Kidney capillary endothelial cell (primary cell): Measurements from ENCODE around the gene CTNNA2.

Source experiments
- DNase-seq: peaks from one replicate; pipeline ENCODE4 v3.0.0-alpha.2; 2018; ENCODE audit warnings: low spot score

CTNNA2 gene

DNA sequence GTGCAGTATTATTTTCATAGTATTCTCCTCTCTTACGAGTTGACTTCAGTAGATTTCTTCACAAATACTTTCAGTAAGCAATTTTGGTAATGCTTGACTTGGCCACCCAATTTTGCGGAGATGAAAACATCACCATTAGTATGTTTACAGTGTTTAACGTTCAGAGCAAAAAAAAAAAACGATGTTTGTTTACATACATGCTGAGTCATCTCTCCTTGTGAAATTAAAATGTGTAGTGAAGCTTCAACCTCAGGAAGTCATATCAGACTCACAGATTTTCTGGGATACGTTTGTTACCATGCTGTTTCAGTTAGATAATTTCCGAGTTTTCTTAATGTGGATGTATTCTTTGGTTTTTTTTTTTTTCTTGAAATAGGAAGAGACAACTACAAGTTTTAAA lies 100.1 kb downstream of the CTNNA2 start:
- no peak for DNase-seq

GRCh38 chr2:79619442-79619841 lies 106.6 kb downstream of the CTNNA2 start:
- no peak for DNase-seq

- no peak for DNase-seq
Measured at GRCh38 chr2:79619976-79620375, 107.1 kb downstream of the CTNNA2 start.

- no peak for DNase-seq
Measured at GRCh38 chr2:79620679-79621078, 107.8 kb downstream of the CTNNA2 start.

DNA sequence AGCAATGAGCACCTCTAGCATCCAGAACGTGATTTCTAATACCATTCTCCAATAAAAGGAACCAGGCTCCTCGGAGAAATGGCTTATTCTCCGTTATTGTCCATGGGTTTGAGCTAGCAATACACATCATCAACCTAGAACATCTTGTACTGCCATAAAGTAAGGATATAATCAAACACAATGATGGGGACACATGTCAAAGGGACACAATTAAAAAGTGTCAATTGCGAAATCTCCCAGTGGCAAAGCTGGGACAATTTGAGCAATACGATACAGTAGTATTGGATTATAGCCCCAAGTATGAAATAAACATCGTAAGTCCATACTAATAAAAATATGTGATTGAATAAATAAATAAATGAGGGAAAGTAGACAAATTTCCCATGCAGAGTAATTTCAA lies 108.4 kb downstream of the CTNNA2 start:
- DNase-seq: no peak

DNA sequence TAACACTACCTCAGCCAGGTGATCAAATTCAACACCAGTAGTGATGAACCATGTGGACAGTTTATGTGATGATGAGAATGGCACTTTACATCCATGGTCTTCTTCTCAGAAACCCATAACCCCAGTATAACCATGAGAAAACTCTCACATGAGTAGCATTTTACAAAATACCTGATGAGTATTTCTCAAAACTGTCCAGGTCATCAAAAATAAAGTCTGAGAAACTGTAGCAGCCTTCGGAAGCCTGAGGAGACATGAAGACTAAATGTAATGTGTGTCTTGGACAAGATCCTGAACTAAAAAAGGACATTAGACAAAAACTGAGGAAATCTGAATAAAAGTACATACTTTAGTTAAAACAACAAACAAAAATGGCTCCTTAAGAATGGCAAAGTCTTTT lies 108.9 kb downstream of the CTNNA2 start:
- no peak for DNase-seq

GRCh38 chr2:79622508-79622907 lies 109.7 kb downstream of the CTNNA2 start:
- DNase-seq: no peak

GRCh38 chr2:79627237-79627636 lies 114.4 kb downstream of the CTNNA2 start:
- DNase-seq: no peak

DNA sequence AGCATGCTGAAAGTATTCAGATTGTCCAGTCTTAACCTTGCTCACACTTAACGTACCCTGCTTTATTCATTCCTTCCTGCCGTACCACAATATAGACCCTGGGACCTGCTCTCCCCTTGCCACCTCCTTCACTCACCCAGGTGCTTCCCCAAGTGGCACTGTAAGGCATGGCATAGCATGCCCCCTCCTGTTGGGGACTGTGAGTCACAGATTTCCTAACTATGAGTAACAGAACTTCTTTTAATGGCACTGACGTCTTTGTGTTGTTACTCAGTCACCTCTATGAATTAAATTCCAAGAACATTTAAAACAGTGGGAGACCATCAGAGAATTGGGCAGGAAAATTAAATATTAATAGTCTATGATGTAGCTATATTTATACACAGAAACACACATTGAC lies 117.2 kb downstream of the CTNNA2 start:
- DNase-seq: no peak

DNA sequence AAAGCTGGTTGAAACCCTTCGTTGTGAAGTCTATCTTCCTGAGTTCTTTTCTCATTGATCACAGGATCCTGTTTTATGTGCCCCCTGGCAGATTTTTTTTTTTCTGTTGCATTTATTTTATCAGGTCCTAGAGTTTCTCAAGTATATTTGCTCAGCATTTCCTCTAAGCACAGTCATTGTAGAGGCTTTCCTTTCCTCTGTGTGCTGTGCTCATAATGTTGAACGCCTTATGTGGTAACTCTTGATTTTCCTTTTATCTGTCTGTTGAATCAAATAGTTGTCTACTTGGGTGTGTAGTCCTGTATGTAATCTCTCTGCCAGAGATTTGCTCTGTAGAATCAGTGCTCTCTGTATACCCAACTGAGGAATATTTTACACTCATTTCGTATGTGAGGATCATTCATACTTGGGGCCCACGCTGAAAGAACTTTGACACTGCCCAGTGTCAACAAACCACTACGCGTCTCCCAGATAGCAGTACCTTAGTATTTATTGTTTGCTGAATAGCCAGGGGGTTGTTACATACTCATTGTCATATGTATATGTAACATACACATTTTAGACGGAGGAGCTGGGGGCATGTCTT lies 118.2 kb downstream of the CTNNA2 start:
- DNase-seq: no peak

- no peak for DNase-seq
Measured at GRCh38 chr2:79638410-79638809, 125.6 kb downstream of the CTNNA2 start.

DNA sequence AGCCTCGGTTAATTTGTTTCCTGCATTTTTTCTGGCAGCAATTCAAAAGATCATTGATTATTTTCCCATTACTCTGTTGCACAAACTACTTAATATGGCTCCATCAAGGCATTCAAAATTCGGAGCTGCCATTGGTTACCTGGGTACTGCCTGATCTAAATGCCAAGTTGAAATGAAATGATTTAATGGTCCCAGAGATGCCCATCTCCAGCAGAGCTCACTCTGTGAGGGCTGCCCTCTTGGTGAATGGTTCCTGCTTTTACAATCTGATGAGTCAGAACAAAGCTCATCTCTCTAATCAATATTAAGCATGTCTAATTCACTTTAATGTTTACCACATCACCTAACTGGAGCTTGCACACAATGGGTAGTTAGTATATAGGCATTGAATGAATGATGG lies 126.1 kb downstream of the CTNNA2 start:
- no peak for DNase-seq

- no peak for DNase-seq
Measured at GRCh38 chr2:79640001-79640400, 127.2 kb downstream of the CTNNA2 start.

GRCh38 chr2:79649531-79649930 lies 136.7 kb downstream of the CTNNA2 start:
- no peak for DNase-seq

GRCh38 chr2:79660557-79660956 lies 147.7 kb downstream of the CTNNA2 start:
- DNase-seq: no peak

DNA sequence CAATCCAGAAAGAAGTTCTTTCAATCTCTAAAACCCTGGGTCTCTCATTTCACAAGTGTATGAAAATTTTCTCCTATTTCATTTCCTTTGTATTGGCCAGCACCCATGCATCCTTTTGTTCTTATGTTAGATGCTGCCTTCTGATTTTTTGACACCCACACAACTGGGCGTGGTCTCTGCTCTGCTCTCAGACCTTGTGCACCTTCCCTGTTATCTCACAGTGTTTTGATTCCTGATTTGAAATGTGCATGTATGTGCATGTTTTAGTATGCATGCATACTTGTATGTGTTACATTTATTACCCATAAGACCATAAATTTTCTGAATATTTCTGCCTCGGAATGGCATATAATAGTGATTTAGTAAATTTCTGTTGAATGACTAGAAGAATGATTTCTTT lies 152.2 kb downstream of the CTNNA2 start:
- no peak for DNase-seq

DNA sequence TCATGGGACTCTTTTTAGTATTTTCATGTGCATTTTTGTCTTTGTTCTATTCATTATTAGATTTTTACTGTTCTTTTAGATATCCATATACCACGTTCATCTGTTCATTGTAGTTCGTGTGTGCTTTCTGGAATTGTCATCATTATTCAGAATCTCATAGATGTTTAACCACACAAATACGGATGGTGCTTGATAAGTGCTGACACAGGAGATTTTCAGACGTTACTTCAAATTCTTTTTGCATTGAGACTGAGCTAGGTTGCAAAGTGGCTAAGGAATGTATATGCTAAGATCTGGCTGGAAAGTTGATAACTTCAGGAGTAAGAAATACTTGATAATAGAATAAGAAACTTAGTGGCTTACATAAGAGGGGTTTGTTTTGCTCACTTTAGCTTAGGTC lies 153.6 kb downstream of the CTNNA2 start:
- no peak for DNase-seq

- no peak for DNase-seq
Measured at GRCh38 chr2:79669714-79670113, 156.9 kb downstream of the CTNNA2 start.

GRCh38 chr2:79670198-79670597 lies 157.3 kb downstream of the CTNNA2 start:
- DNase-seq: no peak

DNA sequence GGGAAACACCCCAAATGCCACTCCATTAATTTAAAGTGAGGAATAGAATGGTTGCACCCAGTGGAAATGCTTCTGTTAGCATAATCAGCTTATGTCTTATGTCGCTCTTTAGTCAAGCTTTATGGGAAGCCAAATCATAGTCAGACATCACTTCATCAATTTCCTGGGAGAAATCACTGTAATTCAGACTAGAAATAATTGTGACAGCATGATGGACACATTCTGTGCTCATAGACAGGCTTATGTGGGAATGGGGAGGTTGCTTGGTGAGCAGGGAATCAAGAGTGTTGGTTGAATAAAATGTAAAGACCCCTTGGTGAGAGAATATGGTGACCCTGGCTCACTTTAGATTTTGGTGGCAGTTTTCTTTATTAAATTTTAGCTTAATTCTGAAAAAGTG lies 174.0 kb downstream of the CTNNA2 start:
- no peak for DNase-seq

DNA sequence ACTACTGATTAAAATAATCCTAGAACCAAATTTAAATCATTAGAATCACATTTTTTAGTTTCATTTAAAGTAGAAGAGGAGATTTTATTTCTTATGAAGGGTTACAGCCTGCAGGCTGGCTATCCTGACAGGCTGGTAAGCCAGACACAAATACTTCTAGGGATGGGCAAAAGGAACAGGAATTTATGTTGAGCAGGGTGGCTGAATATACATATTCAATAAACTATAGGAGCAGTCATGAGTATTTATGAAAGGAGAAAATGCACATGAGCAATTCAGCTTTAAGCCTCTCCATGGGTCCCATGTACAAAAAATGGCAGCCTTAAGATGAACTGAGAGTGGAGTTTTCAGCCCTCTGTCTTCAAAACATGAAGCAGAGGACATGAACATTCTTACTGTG lies 182.4 kb downstream of the CTNNA2 start:
- no peak for DNase-seq

DNA sequence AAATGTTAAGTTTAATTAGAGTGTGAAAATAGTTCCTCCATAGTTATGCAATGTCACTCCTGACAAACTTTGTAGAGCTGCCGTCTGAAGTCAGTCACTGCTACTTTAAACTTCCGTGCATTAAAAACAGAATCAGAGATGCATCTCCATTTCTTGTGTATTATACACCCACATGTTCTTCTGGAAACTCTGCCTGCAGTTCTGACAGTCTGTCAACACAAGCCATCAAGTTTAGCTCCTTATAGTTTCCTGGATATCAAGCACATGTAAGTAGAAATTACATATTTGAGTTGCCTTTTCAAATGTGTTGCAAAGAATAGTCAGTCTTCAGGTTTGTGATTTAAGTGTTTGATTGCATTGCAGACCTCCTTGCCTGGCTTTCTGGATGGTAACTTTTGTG lies 184.3 kb downstream of the CTNNA2 start:
- no peak for DNase-seq

DNA sequence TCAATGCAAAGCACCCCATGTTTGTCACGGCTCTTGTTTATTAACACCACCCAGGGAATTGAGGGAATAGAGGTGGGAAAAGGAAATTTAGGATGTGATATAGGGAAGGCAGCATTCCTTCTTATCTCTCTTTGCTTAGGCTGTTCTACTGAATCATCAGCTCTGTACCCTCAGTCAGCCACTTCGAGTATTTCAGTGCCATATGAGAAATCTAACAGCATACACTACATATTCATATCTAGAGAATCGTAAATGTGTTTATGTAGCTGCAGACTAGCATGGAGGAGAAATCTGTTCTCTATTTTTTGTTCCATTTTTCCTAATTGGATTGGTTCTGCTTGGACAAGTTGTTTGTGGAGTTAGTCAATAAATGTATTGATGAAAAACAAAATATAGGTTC lies 187.8 kb downstream of the CTNNA2 start:
- no peak for DNase-seq

DNA sequence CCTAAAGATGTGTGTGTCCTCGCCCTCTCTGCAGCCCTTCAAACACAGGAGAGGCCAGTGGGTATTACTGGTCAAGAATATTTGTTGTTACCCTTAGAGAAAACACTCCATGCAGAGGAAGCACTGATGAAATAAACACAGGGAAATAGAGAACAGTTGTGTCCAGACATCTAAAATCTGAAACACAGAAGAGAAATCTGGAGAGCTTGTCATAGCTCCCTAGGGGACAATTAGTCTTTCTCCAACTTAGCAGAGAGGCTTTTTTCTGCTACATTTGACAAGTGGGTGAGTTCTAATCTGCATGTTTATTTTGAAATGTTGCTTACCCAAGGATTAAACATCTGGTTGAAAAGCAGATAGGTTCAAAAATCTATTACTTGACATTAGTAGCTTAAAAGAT lies 190.1 kb downstream of the CTNNA2 start:
- DNase-seq: no peak

GRCh38 chr2:79711098-79711497 lies 198.2 kb downstream of the CTNNA2 start:
- DNase-seq: no peak
